ENCODE measurements around the gene AGXT. TPM values are rescaled to one million over a fixed set of nuclear protein-coding genes. Genes with fewer than 3 reads are reported as not detected.

AGXT gene
- total and polyA plus RNA-seq, 2 of the 8 experiments (the other 6 are each of a cell fraction or from before 2014, with no cell fraction given) = 0.03 TPM; not detected in 1

- FAIRE-seq (no peak), DNase-seq (ENCODE audit: low read depth in 1 of 2, low spot score in 2 of 2) (no peak)
- Histone ChIP-seq H3K4ac (replicated peaks; ENCODE audit: insufficient read length, low read depth, low read length) (no peak overlapping the region), H3K79me2 (ENCODE audit: control insufficient read depth in 1 of 2, insufficient read depth in 2 of 2, low read length in 2 of 2) (no peaks in the 10 kb centered on the region), H3K36me3 (ENCODE audit: control insufficient read depth in 2 of 4, insufficient read depth in 4 of 4, low read length in 3 of 4) (no peaks in the 10 kb centered on the region), H4K91ac (replicated peaks; ENCODE audit: insufficient read length, low read length) (no peak overlapping the region), H3K4me2 (ENCODE audit: insufficient read depth in 1 of 2, low read depth in 2 of 2, low read length in 2 of 2) (no peak overlapping the region), H3K27me3 (replicated peaks in 1 of 4; ENCODE audit: control insufficient read depth in 3 of 4, extremely low read depth in 1 of 4, insufficient read depth in 3 of 4, low read length in 3 of 4) (no peaks in the 10 kb centered on the region), H3K56ac (replicated peaks; ENCODE audit: insufficient read length, low read depth, low read length) (no peak overlapping the region), H3K4me1 (replicated peaks in 1 of 4; ENCODE audit: control insufficient read depth in 3 of 4, insufficient read depth in 4 of 4, low read length in 3 of 4) (no peaks in the 10 kb centered on the region), H3K79me1 (ENCODE audit: low read depth, low read length) (no peaks in the 10 kb centered on the region), H4K5ac (ENCODE audit: insufficient read length, low read depth, low read length) (no peak overlapping the region), H2AFZ (ENCODE audit: low read length) (no peak overlapping the region), H2BK15ac (ENCODE audit: low read length) (no peak overlapping the region), H3K23ac (ENCODE audit: insufficient read length) (no peak overlapping the region), H3K14ac (ENCODE audit: insufficient read length) (no peak overlapping the region), H2BK5ac (ENCODE audit: low read depth, low read length) (no peak overlapping the region), H2BK120ac (replicated peaks; ENCODE audit: low read depth, low read length) (no peak overlapping the region), H2AK5ac (ENCODE audit: low read depth, low read length) (no peak overlapping the region), H3K27ac (ENCODE audit: low read depth, low read length) (no peak overlapping the region), H3K9me3 (ENCODE audit: insufficient read depth in 2 of 2, low read depth in 1 of 2, low read length in 1 of 2) (peaks cover 0 to under 1% of the 10 kb centered on the region in 2 experiments; a peak in 1 of 4 replicates), H3K23me2 (ENCODE audit: low read depth, low read length) (no peaks in the 10 kb centered on the region), H4K8ac (ENCODE audit: extremely low read depth, insufficient read depth, low read length) (no peak overlapping the region; the same call in 1 of the 2 replicates), H2BK20ac (ENCODE audit: low read length) (no peak overlapping the region), H3K9ac (replicated peaks in 1 of 4; ENCODE audit: extremely low read depth in 1 of 4, low read depth in 3 of 4, low read length in 3 of 4) (no peak overlapping the region), H4K20me1 (replicated peaks in 1 of 2; ENCODE audit: control insufficient read depth in 1 of 2, insufficient read depth in 2 of 2, low read length in 2 of 2) (no peaks in the 10 kb centered on the region), H3K18ac (ENCODE audit: extremely low read depth, low read length) (no peak overlapping the region), H2BK12ac (ENCODE audit: low read depth, low read length) (no peak overlapping the region), H3K4me3 (ENCODE audit: extremely low read depth in 1 of 4, insufficient read depth in 2 of 4, low read depth in 3 of 4, low read length in 4 of 4) (no peak overlapping the region)
- CTCF ChIA-PET (ENCODE audit: partially characterized antibody) = interaction anchor here (1.2 kb wide), 1 partner anchor 7 kb away, joined by 3 read pairs; no protein-coding TSS in a partner anchor
- POLR2A ChIA-PET (ENCODE audit: partially characterized antibody) = interaction anchor here (0.5 kb wide), 1 partner anchor 99 kb away, joined by 5 read pairs; no protein-coding TSS in a partner anchor
- WGBS, 2 experiments (ENCODE audit: extremely low coverage in 1 of 2, insufficient coverage in 1 of 2, insufficient read length in 1 of 2, insufficient replicate concordance in 2 of 2, low coverage in 1 of 2, low lambda C conversion rate in 2 of 2, missing lambda C conversion rate in 1 of 2) = 77% methylated on average over 19 of the region's 22 CpGs; no CpG with 5 or more reads in 1 of the 2 experiments
- TF ChIP-seq, protein P1, sequence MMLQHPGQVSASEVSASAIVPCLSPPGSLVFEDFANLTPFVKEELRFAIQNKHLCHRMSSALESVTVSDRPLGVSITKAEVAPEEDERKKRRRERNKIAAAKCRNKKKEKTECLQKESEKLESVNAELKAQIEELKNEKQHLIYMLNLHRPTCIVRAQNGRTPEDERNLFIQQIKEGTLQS (IDR thresholded peaks at IDR 0.05; ENCODE audit: insufficient read depth, low read depth, low read length) = no peak
- TF ChIP-seq RXRA (IDR thresholded peaks at IDR 0.05; ENCODE audit: insufficient read depth, low read depth, low read length) (no peak), HDAC6 (IDR thresholded peaks at IDR 0.05; ENCODE audit: low read depth, low read length) (no peak), SIN3A (conservative IDR thresholded peaks at IDR 0.05 in 1 of 2, IDR thresholded peaks at IDR 0.05 in 1 of 2; ENCODE audit: low read depth in 1 of 2, low read length in 2 of 2) (no peak), TCF12 (IDR thresholded peaks at IDR 0.05; ENCODE audit: low read depth, low read length) (no peak)
These were observed 38.4 kb downstream of the AGXT start for GRCh38 chr2:240906911-240907590.

Measured in H1 (cell line).